Stimulated activated CD4-positive, alpha-beta T cell treated with anti-CD3 and anti-CD28 coated beads, Interleukin-12 subunit alpha, Interleukin-12 subunit beta, amount 100 ng/mL, for 24 hours (primary cell): ENCODE results near the gene BATF2.
"Not testable (repeated sequence)": the region's sequence is repeated elsewhere in the genome, so short reads cannot be mapped to it uniquely, and the experiment has no call there.

Experiments
- DNase-seq, 2 experiments: peaks; one replicate each; pipeline ENCODE4 v3.0.0-alpha.2; 2020; ENCODE audit warnings: low read depth in 2 of 2

BATF2 gene

DNA sequence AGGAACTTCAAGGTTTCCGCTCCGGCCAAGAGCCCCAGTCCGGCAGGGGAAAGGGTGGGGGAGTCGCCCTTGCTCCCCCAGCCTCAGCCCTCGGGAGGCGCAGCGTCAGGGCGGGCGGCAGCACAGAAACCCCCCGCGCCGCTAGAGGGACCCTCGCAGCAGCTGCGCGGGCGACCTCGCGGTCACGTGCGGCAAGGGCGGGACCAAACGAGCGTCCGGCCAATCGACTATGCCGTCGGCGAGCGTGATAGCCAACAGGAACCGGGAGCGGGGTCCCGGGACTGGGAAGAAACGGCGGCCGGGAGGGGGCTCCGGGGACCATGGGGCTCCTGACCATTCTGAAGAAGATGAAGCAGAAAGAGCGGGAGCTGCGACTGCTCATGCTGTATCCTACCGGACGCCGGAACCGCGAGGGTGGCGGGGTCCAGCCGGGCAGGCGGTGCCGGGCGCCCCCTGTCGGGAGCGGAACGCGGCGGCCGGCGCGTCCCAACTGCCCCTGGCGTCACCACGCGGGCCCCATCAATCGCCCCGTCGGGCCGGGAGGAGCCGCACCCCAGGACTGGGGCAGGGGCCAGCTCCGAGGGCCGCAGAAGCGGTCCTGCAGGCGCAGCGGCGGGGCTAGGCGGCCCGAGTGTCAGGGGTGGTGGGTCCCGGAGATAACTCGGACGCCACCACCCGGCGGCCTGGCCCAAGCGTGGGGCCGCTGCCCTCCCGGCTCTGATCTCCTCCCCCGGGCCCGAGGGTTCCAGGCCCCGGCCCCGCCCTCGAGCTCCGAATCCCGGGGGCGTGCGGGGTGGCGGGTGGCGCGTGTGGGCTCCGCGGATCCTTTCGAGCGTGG is 17.3 kb upstream of the BATF2 start, which contains the start of gene ARL2:
ARL2 (plus strand) TSS at position 273 of the 838 bp plus-strand sequence; CDS start at position 321, 48 bp downstream.
- DNase-seq = peak; percentile 76 to 82

GRCh38 chr11:65013130-65013887 is 16.5 kb upstream of the BATF2 start:
- DNase-seq = peak; percentile 83 to 91

DNA sequence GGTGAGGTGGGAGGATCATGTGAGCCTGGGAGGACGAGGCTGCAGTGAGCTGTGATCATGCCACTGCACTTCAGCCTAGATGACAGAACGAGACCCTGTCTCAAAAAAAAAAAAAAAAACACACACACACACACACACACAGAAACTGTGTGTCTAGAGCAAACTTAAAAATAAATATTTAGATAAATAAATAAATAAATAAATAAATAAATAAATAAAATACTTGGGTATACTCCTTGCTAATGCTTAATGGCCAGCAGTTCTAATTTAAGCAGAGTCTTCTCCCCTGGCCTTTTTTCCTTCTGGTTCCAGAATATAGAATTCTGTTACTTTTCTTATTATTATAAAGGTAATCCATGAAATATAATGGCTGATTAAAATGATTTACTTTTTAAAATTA is 12.1 kb upstream of the BATF2 start:
- DNase-seq = no peak

GRCh38 chr11:65008016-65008415 is 11.2 kb upstream of the BATF2 start:
- no peak for DNase-seq

DNA sequence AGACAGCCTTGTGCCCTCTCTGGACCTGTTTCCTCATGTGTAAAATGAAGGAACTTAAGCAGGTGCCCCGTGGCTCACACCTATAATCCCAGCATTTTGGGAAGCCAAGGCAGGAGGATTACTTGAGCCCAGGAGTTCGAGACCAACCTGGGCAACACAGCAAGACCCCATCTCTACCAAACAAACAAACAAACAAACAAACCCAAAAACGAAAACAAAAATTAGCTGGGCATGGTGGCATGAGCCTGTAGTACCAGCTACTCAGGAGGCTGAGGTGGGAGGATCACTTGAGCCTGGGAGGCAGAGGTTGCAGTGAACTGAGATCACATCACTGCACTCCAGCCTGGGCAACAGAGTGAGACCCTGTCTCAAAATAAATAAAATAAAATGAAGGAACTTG is 7.2 kb upstream of the BATF2 start:
- not testable (repeated sequence) for DNase-seq

- DNase-seq = no peak
Measured at GRCh38 chr11:65003282-65003681, 6.5 kb upstream of the BATF2 start.

DNA sequence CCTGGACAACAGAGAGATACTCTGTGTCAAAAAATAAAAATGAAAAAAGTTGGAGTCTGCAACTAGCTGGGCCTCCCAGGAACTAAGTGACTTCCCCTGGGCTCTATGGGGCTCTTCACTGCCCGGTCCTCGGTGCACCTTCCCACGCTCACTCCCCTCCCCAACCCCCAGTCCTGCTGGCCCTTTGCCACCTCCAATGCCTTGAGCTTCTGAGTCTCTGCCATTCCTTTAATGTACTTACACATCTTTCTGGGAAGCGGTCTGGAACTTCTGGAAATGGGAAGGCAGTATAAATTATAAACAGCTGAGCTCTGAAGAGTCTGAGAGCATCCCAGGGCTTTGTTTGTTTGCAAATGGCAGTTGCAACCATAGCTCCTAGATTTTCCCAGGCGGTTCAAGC is 5.9 kb upstream of the BATF2 start:
- no peak for DNase-seq

- no peak for DNase-seq
Measured at GRCh38 chr11:64999478-64999877, 2.7 kb upstream of the BATF2 start.

- DNase-seq = no peak
Measured at GRCh38 chr11:64998690-64999431, 2.1 kb upstream of the BATF2 start.

DNA sequence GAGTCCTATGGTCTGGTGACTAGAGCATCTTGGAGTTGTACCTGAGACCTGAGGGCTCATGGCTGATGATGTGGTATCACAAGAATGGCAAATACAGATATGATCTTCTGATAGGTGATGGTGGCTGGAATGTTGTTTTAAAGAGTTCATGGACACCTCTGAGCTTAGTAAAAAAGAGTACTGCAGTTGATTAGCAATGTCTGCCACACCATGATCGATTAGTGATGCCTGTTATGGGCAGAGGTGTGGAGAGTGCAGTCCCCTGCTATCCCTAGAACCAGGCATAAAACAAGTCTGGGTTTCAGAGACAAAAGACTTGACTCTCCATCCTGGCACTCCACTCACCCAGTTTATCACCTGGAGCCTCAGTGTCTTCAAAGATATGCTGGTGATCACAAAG is 1.4 kb upstream of the BATF2 start:
- DNase-seq = no peak

- no peak for DNase-seq
Measured at GRCh38 chr11:64996327-64996709, 453 bp downstream of the BATF2 start.

- DNase-seq = no peak
Measured at GRCh38 chr11:64994318-64994717, 2.5 kb downstream of the BATF2 start.

- DNase-seq = no peak
Measured at GRCh38 chr11:64990222-64990923, 6.4 kb downstream of the BATF2 start.

DNA sequence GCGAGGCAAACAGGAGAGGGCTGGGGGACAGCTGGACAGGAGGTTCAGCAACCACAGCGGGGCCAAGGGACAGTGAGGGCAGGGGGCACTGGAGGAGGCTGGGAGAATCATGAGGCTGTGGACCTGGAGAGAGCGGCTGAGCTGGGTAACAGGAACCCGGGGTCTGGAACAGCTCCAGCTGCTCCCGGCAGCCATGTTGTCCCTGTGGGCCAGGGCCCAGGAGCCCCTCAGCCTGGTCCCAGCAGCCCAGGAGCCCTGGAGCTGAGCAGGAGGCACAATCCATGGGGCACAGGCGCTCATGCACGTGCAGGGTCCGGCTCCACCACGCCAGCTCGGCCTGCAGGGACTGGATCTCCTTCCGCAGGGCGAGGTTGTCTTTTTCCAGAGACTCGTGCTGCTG is 7.4 kb downstream of the BATF2 start:
- DNase-seq = no peak

- no peak for DNase-seq
Measured at GRCh38 chr11:64987998-64988854, 8.5 kb downstream of the BATF2 start.

GRCh38 chr11:64983339-64983738 is 13.4 kb downstream of the BATF2 start:
- not testable (repeated sequence) for DNase-seq

- no peak for DNase-seq
Measured at GRCh38 chr11:64976651-64977050, 20.1 kb downstream of the BATF2 start.

DNA sequence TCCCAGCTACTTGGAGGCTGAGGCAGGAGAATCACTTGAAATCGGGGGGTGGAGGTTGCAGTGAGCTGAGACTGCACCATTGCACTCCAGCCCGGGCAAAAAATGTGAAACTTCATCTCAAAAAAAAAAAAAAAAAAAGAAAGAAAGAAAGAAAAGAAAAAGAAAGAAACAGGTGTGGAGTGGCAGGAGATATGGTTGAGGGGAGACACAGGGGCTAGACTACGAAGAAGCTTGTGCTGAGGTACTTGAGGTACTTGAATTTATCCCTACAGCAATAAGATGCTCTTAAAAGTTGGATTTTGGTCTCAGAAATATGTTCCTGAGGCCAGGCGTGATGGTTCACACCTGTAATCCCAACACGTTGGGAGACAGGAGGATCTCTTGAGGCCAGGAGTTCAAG is 22.6 kb downstream of the BATF2 start:
- no peak for DNase-seq

DNA sequence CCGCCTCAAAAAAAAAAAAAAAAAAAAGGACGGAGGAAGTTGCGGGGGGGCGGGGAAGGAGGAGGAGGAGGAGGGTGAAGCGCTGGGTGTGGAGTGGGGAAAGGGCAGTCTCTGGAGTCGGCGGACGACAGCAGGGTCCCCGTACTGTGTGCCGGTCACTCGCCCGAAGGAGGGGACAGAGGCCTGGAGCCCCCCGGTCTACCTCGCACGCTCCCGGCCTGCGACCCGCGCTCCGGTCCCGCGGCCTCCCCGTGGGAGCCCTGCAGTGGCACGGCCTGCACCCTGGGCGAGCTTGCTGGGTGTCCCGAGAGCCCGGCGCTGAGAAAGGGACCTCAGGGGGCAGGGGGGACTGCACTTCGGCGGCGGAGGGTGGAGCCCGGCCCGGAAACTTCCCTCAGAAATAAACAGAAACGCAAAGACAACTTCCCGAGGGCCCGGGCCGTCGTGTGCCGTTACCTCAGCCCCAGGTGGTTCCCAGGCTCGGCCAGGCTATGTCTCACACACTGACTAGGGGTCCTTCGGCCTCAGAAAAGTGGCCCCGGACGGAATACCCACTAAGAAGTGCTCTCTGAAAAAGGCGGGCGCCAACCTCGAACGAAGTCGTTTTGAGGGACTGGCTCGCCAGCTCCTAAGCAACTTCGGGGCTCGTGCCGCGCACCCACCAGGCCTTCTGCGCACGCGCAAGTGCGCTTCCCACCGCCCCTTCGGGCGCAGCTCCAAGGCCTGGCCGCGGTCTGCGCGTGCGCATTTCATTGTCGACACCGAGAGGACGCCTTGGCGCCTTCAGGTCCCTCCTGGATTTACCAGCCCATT is 25.1 kb downstream of the BATF2 start, which contains the start of gene MAJIN:
MAJIN (minus strand) TSS at position 688 of the 813 bp plus-strand sequence. CDS start 12,703 bp downstream, outside the sequence.
- DNase-seq = peak; percentile 78 to 89

DNA sequence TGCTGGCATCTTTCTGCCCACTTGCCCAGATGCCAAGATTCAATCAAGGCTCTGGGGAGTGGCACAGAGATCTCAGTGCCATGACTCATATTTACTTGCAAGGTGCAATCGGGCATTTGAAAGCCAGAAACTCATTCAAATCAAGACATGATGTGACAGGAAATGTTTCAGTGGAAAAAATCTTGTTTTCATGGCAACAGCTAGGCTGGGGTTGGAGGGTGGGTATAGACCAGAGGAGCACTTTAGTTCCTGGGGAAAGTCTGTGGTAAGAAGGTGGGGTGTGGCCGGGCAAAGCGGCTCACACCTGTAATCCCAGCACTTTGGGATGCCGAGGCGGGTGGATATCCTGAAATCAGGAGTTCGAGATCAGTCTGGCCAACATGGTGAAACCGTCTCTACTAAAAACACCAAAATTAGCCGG is 26.0 kb downstream of the BATF2 start:
- peak in 1 of 2 experiments; percentile 20 for DNase-seq
